GM12872 (cell line): Measurements from ENCODE around the gene RAVER2.

ENCODE experiments used
- CTCF ChIP-seq: IDR thresholded peaks from 3 replicates; pipeline ENCODE4 v1.5.1; 2011; ENCODE audit warnings: low read depth, mild to moderate bottlenecking, low read length, moderate library complexity; ENCODE audit not compliant: insufficient read depth

The RAVER2 gene

GRCh38 chr1:64744492-64745180, at the start of gene RAVER2:
Gene RAVER2, plus strand, starts transcription at chr1:64745075. Its CDS starts 98 bp downstream, at chr1:64745173.
- TF ChIP-seq CTCF = peak; percentile 33; the same call in 1 of the 3 replicates

- TF ChIP-seq CTCF = no peak
These were observed 48.0 kb upstream of the RAVER2 start for GRCh38 chr1:64696879-64697278.

DNA sequence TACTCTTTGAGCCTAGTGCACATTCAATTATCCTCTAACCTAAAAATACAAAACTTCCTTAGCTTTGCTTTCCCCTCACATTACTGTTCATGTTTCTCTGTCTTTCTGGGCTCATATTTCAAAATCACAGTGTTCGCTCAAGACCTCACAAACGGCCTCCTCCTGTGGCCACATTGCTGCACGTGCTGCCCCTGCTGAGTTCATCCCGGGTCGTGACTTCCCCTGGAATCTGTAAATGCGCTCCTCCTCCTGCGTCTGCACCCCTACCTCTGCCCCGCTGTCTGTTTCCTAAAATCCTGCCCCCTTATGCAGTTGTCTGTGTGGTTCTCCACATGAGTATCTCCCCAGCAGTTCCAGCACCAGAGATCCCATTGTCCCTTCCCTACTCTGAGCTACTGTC, 45.5 kb upstream of the RAVER2 start:
- TF ChIP-seq CTCF = no peak

DNA sequence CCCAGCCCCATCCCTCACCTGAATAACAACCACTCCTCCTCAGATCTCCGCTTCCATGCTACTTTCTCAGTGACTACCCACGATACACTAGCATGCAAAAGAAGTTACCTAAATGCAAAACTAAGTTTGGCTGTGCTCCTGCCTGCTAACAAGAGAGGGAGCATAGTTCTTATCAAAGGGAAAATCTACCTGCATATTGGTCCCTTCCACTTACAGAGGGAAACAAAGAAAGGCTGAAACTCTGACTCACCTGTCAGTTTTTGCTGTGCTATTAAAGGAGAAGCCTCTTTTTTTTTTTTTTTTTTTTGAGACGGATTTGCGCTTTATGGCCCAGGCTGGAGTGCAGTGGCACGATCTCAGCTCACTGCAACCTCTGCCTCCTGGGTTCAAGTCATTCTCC, 43.8 kb upstream of the RAVER2 start:
- no peak for TF ChIP-seq CTCF

GRCh38 chr1:64701886-64702285, 43.0 kb upstream of the RAVER2 start:
- no peak for TF ChIP-seq CTCF

DNA sequence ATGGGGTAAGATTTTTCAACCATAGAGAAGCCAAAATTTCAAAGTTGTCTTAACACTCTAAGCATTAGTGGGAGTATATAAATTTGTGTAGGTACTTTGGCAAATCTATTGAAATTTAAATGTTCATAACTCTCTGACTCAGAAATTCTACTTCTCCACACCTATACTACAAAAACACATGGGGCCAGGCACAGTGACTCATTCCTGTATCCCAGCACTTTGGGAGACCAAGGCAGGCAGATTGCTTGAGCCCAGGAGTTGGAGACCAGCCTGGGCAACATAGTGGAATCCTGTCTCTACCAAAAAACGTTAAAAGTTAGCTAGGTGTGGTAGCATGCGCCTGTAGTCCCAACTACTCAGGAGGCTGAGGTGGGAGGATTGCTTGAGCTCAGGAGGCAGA, 41.3 kb upstream of the RAVER2 start:
- no peak for TF ChIP-seq CTCF

DNA sequence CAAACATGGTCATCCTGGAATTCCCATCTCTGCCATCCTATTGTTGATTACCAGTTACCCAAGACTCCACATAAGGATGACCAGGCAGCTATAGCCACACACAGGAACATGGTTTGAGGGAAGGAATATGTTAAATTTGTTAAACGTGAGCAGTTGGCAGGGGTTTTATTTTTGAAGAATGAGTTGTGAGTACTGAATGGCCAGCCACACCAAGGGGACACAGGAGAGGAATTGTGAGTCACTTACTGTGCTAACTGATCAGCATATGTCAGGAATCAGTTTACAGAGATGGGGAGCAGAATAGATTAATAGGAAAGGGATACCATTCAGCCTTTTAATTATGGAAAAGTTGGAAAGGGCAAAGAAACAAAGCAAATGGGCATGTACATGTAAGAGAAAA, 39.3 kb upstream of the RAVER2 start:
- no peak for TF ChIP-seq CTCF
